Activated CD8-positive, alpha-beta T cell treated with anti-CD3 and anti-CD28 coated beads for 36 hours (primary cell): ENCODE results near the gene STK10. TPM values are rescaled to one million over a fixed set of nuclear protein-coding genes. Genes with fewer than 3 reads are reported as not detected.

Experiments used
- ATAC-seq: fragments of 200-7000 bp; cut with Tn5 transposase; one replicate; pipeline ENCODE4 v1.10.0; 2021; ENCODE audit warnings: mild to moderate bottlenecking, moderate library complexity
- CTCF ChIA-PET: fragments of 350-600 bp; sonication (Branson Sonifier 250); formaldehyde crosslinking; loops from one replicate; lab custom pipeline; 2021; ENCODE audit warnings: antibody characterized with exemption; lab: Charles Lee
- POLR2A ChIA-PET: fragments of 350-600 bp; sonication (Branson Sonifier 250); formaldehyde crosslinking; loops from one replicate; lab custom pipeline; 2021; ENCODE audit warnings: antibody characterized with exemption; lab: Charles Lee
- DNase-seq: peaks from one replicate; pipeline ENCODE4 v3.0.0-alpha.2; 2020
- H3K27ac Mint-ChIP-seq: one replicate; pipeline ENCODE4 v1.8.0; 2021; ENCODE audit warnings: mild to moderate bottlenecking, mixed read lengths
- H3K27me3 Mint-ChIP-seq: one replicate; pipeline ENCODE4 v1.8.0; 2021; ENCODE audit warnings: mixed read lengths
- H3K36me3 Mint-ChIP-seq: one replicate; pipeline ENCODE4 v1.8.0; 2021; ENCODE audit warnings: low read depth, mixed read lengths
- H3K4me1 Mint-ChIP-seq: one replicate; pipeline ENCODE4 v1.8.0; 2021; ENCODE audit warnings: low read depth, mixed read lengths
- H3K4me3 Mint-ChIP-seq: one replicate; pipeline ENCODE4 v1.8.0; 2021; ENCODE audit warnings: mild to moderate bottlenecking, moderate library complexity, mixed read lengths
- H3K9me3 Mint-ChIP-seq: one replicate; pipeline ENCODE4 v1.8.0; 2021; ENCODE audit warnings: mixed read lengths
- intact Hi-C: fragments of 100-400 bp; cut with micrococcal nuclease; formaldehyde crosslinking; loops from one replicate; pipeline ENCODE4 v1.10.0; 2022
- total RNA-seq, 2 experiments: library from RNA; stranded (reverse); gene quantifications; one replicate each; pipeline ENCODE4 v1.2.3, GENCODE V29; 2021
- TF ChIP-seq, protein P1 (sequence below): fragments of 200-600 bp; IDR thresholded peaks from one replicate; pipeline ENCODE4 v1.8.0; 2022; ENCODE audit warnings: antibody characterized with exemption, mild to moderate bottlenecking

The STK10 gene
- total RNA-seq, 2 experiments from 2014 or later, result 142 to 143 TPM

GRCh38 chr5:172117977-172118701 lies 69.9 kb downstream of the STK10 start:
- no peak for ATAC-seq
- intact Hi-C loops, result no loop called here

GRCh38 chr5:172115541-172115982 lies 72.5 kb downstream of the STK10 start:
- TF ChIP-seq, protein P1, sequence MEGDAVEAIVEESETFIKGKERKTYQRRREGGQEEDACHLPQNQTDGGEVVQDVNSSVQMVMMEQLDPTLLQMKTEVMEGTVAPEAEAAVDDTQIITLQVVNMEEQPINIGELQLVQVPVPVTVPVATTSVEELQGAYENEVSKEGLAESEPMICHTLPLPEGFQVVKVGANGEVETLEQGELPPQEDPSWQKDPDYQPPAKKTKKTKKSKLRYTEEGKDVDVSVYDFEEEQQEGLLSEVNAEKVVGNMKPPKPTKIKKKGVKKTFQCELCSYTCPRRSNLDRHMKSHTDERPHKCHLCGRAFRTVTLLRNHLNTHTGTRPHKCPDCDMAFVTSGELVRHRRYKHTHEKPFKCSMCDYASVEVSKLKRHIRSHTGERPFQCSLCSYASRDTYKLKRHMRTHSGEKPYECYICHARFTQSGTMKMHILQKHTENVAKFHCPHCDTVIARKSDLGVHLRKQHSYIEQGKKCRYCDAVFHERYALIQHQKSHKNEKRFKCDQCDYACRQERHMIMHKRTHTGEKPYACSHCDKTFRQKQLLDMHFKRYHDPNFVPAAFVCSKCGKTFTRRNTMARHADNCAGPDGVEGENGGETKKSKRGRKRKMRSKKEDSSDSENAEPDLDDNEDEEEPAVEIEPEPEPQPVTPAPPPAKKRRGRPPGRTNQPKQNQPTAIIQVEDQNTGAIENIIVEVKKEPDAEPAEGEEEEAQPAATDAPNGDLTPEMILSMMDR, result no peak
- H3K4me1 Mint-ChIP-seq, result peaks cover 74% of the 10 kb centered on the region
- POLR2A ChIA-PET, result interaction anchor here (1.0 to 3.0 kb wide), 6 partner anchors 8 to 71 kb away, joined by 4 to 36 read pairs (median 9); partner anchors contain the start of gene STK10
- H3K9me3 Mint-ChIP-seq, result peaks cover 3% of the 10 kb centered on the region
- H3K27me3 Mint-ChIP-seq, result no peaks in the 10 kb centered on the region
- H3K36me3 Mint-ChIP-seq, result peaks cover 56% of the 10 kb centered on the region
- CTCF ChIA-PET, result interaction anchor here (1.2 to 3.6 kb wide), 4 partner anchors 19 to 73 kb away, joined by 3 to 15 read pairs (median 6); partner anchors contain the start of gene STK10
- H3K4me3 Mint-ChIP-seq, result peak overlapping the region; percentile 80
- intact Hi-C loops, result no loop called here
- peak; percentile 53 for DNase-seq
- ATAC-seq, result no peak
- peak overlapping the region; percentile 99 for H3K27ac Mint-ChIP-seq

More at GRCh38 chr5:172117977-172118701, 69.9 kb downstream of the STK10 start:
- TF ChIP-seq, protein P1, result no peak
- ChIA-PET POLR2A (no interaction called here), CTCF (interaction anchor here (1.5 kb wide), 1 partner anchor 71 kb away, joined by 4 read pairs; the partner anchor contains the start of gene STK10)
- Mint-ChIP-seq H3K9me3 (peaks cover 3% of the 10 kb centered on the region), H3K27me3 (no peaks in the 10 kb centered on the region), H3K27ac (peak overlapping the region; percentile 75), H3K4me1 (peaks cover 55% of the 10 kb centered on the region), H3K36me3 (peaks cover 56% of the 10 kb centered on the region), H3K4me3 (no peak overlapping the region)
- DNase-seq, result no peak

- Mint-ChIP-seq H3K27me3 (no peaks in the 10 kb centered on the region), H3K27ac (peak overlapping the region; percentile 99), H3K4me1 (peaks cover 74% of the 10 kb centered on the region), H3K4me3 (peak overlapping the region; percentile 80), H3K9me3 (peaks cover 3% of the 10 kb centered on the region), H3K36me3 (peaks cover 60% of the 10 kb centered on the region)
- DNase-seq, result peak; percentile 98
- TF ChIP-seq, protein P1, result no peak
- POLR2A ChIA-PET, result interaction anchor here (0.8 to 3.0 kb wide), 9 partner anchors 8 to 168 kb away, joined by 3 to 36 read pairs (median 5); partner anchors contain the start of gene STK10
- CTCF ChIA-PET, result interaction anchor here (1.0 to 3.6 kb wide), 5 partner anchors 19 to 73 kb away, joined by 3 to 15 read pairs (median 4); partner anchors contain the start of gene STK10
- ATAC-seq, result peak; percentile 71
- intact Hi-C loops, result loop anchor here (5.0 kb wide), 1 partner anchor 167 kb away; the partner anchor contains the start of gene UBTD2
These were observed 73.1 kb downstream of the STK10 start for GRCh38 chr5:172114875-172115422.

DNA sequence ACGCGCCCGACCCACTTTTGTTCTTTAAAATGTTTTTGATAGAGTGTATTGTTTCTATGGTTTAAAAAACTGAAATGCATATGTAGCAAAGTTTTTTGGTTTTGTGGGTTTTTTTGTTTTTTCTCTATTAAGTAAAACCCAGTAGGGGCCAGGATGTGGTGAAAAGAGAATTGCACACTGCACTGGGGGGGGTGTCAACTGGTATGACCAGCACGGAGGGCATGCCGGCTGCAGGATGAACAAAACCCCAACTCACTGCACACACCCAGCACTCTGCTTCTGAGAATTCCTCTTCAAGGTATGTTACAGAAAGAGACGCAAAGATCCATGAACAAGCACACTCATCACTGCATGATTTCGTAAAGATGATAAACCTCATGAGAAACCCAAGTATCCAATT lies 75.0 kb downstream of the STK10 start:
- H3K4me1 Mint-ChIP-seq, result peaks cover 75% of the 10 kb centered on the region
- CTCF ChIA-PET, result interaction anchor here (1.3 kb wide), 1 partner anchor 180 kb away, joined by 3 read pairs; no protein-coding TSS in a partner anchor
- POLR2A ChIA-PET, result interaction anchor here (4.4 kb wide), 1 partner anchor 62 kb away, joined by 36 read pairs; no protein-coding TSS in a partner anchor
- TF ChIP-seq, protein P1, result no peak
- DNase-seq (peak; percentile 96), ATAC-seq (peak; percentile 48)
- H3K9me3 Mint-ChIP-seq, result peaks cover 3% of the 10 kb centered on the region
- H3K36me3 Mint-ChIP-seq, result peaks cover 61% of the 10 kb centered on the region
- intact Hi-C loops, result loop anchor here (2.0 to 5.0 kb wide), 2 partner anchors 66 to 169 kb away; partner anchors contain the start of gene UBTD2
- H3K27me3 Mint-ChIP-seq, result no peaks in the 10 kb centered on the region
- peak overlapping the region; percentile 91 for H3K27ac Mint-ChIP-seq
- peak overlapping the region; percentile 61 for H3K4me3 Mint-ChIP-seq
